ENCODE data around the gene SLC46A1.

DNA sequence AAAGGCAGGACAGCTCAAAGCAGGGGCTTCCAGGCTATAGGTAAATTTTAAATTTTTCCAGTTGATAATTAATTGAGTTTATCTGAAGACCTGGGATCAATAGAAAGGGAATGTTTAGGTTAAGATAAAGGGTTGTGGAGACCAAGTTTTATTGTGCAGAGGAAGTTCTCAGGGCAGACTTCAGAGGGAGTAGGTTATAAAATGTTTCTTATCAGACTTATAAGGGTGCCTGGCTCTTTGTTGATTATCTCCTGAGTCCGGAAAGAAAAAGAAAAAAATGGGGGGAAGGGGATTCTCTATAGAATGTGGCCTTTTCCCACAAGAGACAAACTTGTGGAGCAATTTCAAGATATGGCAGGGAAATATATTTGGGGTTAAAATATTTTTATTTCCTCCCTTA lies 15.9 kb downstream of the SLC46A1 start:
- TF ChIP-seq ARNT (IDR thresholded peaks at IDR 0.05) = no peak
- TF ChIP-seq JUN (IDR thresholded peaks at IDR 0.05; ENCODE audit: borderline replicate concordance, low read depth, low read length) = no peak
- no peak for TF ChIP-seq JUN (CRISPR knock-in tag; IDR thresholded peaks at IDR 0.05; ENCODE audit: borderline replicate concordance)
- TF ChIP-seq ARHGAP35 (IDR thresholded peaks at IDR 0.05; ENCODE audit: partially characterized antibody) = no peak
- no peak for TF ChIP-seq ZNF444 (CRISPR knock-in tag; IDR thresholded peaks at IDR 0.05)
- TF ChIP-seq RAD21 (CRISPR knock-in tag; conservative IDR thresholded peaks at IDR 0.05 in 1 of 2, IDR thresholded peaks at IDR 0.05 in 1 of 2) = no peak
- no peak for TF ChIP-seq NR1H2 (CRISPR knock-in tag; IDR thresholded peaks at IDR 0.05)

Measured in K562 (cell line).